ENCODE results near the gene COL23A1. TPM values are rescaled to one million over a fixed set of nuclear protein-coding genes. Genes with fewer than 3 reads are reported as not detected.

The COL23A1 gene
- total and polyA plus RNA-seq, 4 donors: 0.76 to 4.4 (median 1.3) TPM

- H3K36me3 ChIP-seq (ENCODE audit: control insufficient read depth in 4 of 4, insufficient read depth in 4 of 4, low read length in 4 of 4): peaks cover 25 to 59% (median 53%) of the 10 kb centered on the region in 4 donors
- no peak overlapping the region for H3K4me3 ChIP-seq
- no peak for ATAC-seq (ENCODE audit: insufficient read depth, low FRiP score)
- TF ChIP-seq, protein P1, sequence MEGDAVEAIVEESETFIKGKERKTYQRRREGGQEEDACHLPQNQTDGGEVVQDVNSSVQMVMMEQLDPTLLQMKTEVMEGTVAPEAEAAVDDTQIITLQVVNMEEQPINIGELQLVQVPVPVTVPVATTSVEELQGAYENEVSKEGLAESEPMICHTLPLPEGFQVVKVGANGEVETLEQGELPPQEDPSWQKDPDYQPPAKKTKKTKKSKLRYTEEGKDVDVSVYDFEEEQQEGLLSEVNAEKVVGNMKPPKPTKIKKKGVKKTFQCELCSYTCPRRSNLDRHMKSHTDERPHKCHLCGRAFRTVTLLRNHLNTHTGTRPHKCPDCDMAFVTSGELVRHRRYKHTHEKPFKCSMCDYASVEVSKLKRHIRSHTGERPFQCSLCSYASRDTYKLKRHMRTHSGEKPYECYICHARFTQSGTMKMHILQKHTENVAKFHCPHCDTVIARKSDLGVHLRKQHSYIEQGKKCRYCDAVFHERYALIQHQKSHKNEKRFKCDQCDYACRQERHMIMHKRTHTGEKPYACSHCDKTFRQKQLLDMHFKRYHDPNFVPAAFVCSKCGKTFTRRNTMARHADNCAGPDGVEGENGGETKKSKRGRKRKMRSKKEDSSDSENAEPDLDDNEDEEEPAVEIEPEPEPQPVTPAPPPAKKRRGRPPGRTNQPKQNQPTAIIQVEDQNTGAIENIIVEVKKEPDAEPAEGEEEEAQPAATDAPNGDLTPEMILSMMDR (IDR thresholded peaks at IDR 0.05; ENCODE audit: control extremely low read depth, extremely low read depth): no peak
- 65 to 75% methylated on average over 13 of the region's 13 CpGs for WGBS, 2 donors
- no peaks in the 10 kb centered on the region for H3K27me3 ChIP-seq (ENCODE audit: control insufficient read depth in 3 of 3, insufficient read depth in 3 of 3, low read length in 2 of 3)
- no peak for DNase-seq
- no peak overlapping the region for H3K27ac ChIP-seq (ENCODE audit: low read depth in 1 of 2, low read length in 1 of 2)
- peaks cover 0 to 2% (median 0%) of the 10 kb centered on the region in 5 donors for H3K4me1 ChIP-seq (ENCODE audit: control insufficient read depth in 5 of 5, insufficient read depth in 5 of 5, low read length in 5 of 5)
- H3K9ac ChIP-seq (ENCODE audit: insufficient read depth in 1 of 2, low read length in 2 of 2): no peak overlapping the region
- H3K9me3 ChIP-seq (ENCODE audit: control insufficient read depth in 4 of 4, insufficient read depth in 3 of 4, low read length in 3 of 4): no peaks in the 10 kb centered on the region
Observed at GRCh38 chr5:178215280-178216002, 374.8 kb downstream of the COL23A1 start.

GRCh38 chr5:178214160-178214803, 375.9 kb downstream of the COL23A1 start:
- no peaks in the 10 kb centered on the region for H3K27me3 ChIP-seq (ENCODE audit: control insufficient read depth in 3 of 3, insufficient read depth in 3 of 3, low read length in 2 of 3)
- TF ChIP-seq, protein P1 (IDR thresholded peaks at IDR 0.05; ENCODE audit: control extremely low read depth, extremely low read depth): no peak
- H3K9me3 ChIP-seq (ENCODE audit: control insufficient read depth in 4 of 4, insufficient read depth in 3 of 4, low read length in 3 of 4): no peaks in the 10 kb centered on the region
- 95 to 96% methylated on average over 6 of the region's 6 CpGs for WGBS, 2 donors
- H3K4me1 ChIP-seq (ENCODE audit: control insufficient read depth in 5 of 5, insufficient read depth in 5 of 5, low read length in 5 of 5): peaks cover 0 to 2% (median 0%) of the 10 kb centered on the region in 5 donors
- no peak overlapping the region for H3K4me3 ChIP-seq
- H3K9ac ChIP-seq (ENCODE audit: insufficient read depth in 1 of 2, low read length in 2 of 2): no peak overlapping the region
- peaks cover 30 to 71% (median 62%) of the 10 kb centered on the region in 4 donors for H3K36me3 ChIP-seq (ENCODE audit: control insufficient read depth in 4 of 4, insufficient read depth in 4 of 4, low read length in 4 of 4)
- ATAC-seq (ENCODE audit: insufficient read depth, low FRiP score): no peak
- DNase-seq: no peak
- no peak overlapping the region for H3K27ac ChIP-seq (ENCODE audit: low read depth in 1 of 2, low read length in 1 of 2)

DNA sequence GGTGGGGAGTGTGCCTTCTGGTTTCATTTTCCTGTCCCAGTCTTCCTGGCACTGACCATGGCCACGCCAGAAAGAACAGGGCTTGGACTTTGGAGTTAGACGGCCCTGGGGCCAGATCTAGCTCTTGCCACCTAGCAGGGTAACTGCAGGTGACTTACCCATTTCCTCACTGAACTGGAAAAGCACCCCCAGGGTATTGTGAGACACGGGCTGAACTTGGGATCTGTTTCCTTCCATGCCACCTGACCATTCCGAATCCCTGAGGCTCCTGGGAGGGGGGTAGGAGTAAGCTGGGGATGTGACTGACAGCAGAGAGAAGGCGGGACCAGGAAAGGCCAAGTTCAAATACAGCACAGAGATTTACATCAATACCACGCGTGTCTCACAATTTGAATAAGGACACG, 376.4 kb downstream of the COL23A1 start:
- Histone ChIP-seq H3K4me1 (ENCODE audit: control insufficient read depth in 5 of 5, insufficient read depth in 5 of 5, low read length in 5 of 5) (peaks cover 0 to 2% (median 0%) of the 10 kb centered on the region in 5 donors), H3K9me3 (ENCODE audit: control insufficient read depth in 4 of 4, insufficient read depth in 3 of 4, low read length in 3 of 4) (no peaks in the 10 kb centered on the region), H3K36me3 (ENCODE audit: control insufficient read depth in 4 of 4, insufficient read depth in 4 of 4, low read length in 4 of 4) (peaks cover 34 to 76% (median 66%) of the 10 kb centered on the region in 4 donors), H3K9ac (ENCODE audit: insufficient read depth in 1 of 2, low read length in 2 of 2) (no peak overlapping the region), H3K4me3 (no peak overlapping the region), H3K27ac (ENCODE audit: low read depth in 1 of 2, low read length in 1 of 2) (no peak overlapping the region), H3K27me3 (ENCODE audit: control insufficient read depth in 3 of 3, insufficient read depth in 3 of 3, low read length in 2 of 3) (no peaks in the 10 kb centered on the region)
- ATAC-seq (ENCODE audit: insufficient read depth, low FRiP score): no peak
- 68 to 74% methylated on average over 8 of the region's 8 CpGs for WGBS, 2 donors
- DNase-seq: no peak
- TF ChIP-seq, protein P1 (IDR thresholded peaks at IDR 0.05; ENCODE audit: control extremely low read depth, extremely low read depth): no peak
